ENCODE data around the gene SPOCK1. TPM values are rescaled to one million over a fixed set of nuclear protein-coding genes. Genes with fewer than 3 reads are reported as not detected.
"Not testable (repeated sequence)": the region's sequence is repeated elsewhere in the genome, so short reads cannot be mapped to it uniquely, and the experiment has no call there.

Gene SPOCK1
- total RNA-seq, 1 experiment from 2014 or later: 23.4 TPM

DNA sequence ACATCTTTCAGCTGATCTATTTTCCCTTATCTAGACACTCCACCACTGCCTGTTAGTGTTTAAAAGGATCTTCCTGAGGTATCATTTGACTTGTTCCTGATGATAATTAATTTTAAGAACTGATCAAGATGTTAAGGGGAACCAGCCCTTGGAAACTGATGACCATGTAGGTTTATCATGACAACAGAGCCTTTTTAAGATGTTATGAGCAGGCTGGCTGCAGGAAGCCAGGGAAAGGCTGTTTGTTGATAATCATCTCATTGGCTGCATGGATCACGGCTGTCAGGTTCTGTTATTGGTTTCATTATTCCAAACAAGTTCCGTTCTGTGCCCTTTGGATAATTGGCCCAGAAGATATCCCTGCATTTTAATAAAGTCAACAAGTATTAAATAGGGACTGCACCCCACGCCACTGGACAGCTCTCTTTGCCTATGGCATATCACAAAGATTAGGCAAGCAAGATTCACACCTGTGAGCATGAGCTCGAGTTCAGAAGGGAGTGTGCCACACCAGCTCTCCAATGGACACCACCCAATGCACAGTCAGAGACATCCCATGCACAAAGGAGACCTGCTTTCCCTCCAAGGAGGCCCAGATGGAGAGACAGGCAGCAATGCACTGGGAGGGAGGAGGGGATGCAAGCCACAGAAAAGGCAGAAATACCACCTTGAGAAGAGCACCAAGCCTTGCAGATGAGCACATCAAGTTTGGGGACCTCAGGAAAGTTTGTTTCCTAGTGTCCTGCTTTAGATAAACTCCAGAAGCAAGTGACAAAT, 88.7 kb downstream of the SPOCK1 start:
- in situ Hi-C loops (cut with HindIII; ENCODE audit: low pct_unique_long_range_greater_than_20kb, low sequenced_read_pairs): no loop called here
- DNase-seq (ENCODE audit: low read depth, low spot score): no peak

DNA sequence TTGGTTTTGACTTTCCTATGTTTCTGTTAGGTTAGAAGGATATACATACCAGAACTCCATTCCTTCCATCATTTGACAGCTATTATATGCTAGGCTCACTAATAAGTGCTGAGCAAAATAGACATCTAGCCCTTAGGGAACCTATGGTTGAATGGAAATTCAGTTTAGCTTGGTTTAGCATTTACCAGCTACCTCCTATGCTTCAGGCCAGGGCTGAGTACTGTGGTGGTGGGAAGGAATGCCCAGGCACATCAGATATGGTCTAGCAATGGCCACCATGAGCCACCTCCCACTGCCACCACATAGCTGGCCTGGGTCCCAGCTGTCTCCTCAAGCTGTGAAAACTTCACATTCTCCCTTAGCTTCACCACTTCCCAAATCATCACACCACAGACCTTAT, 89.4 kb downstream of the SPOCK1 start:
- in situ Hi-C loops (cut with HindIII; ENCODE audit: low pct_unique_long_range_greater_than_20kb, low sequenced_read_pairs): no loop called here
- DNase-seq (ENCODE audit: low read depth, low spot score): no peak

DNA sequence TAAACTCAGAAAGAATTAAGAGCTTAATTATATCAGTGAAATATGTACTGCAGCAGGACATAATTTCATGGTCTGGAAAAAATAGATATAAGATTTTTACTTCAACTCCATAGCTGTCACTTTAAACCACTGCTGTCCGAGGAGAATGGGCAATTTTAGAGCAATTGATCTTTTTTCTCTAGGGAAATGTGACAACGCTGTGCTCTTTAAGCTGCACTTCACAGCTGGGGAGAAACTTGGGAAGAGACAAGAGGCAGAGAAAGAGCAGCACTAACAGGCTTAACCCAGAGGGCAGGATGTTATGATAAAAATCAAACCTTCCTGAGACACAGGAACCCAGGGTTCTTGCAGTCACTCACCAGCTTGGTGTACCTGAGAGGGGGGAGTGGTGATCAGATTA, 92.0 kb downstream of the SPOCK1 start:
- in situ Hi-C loops (cut with HindIII; ENCODE audit: low pct_unique_long_range_greater_than_20kb, low sequenced_read_pairs): no loop called here
- no peak for DNase-seq (ENCODE audit: low read depth, low spot score)

DNA sequence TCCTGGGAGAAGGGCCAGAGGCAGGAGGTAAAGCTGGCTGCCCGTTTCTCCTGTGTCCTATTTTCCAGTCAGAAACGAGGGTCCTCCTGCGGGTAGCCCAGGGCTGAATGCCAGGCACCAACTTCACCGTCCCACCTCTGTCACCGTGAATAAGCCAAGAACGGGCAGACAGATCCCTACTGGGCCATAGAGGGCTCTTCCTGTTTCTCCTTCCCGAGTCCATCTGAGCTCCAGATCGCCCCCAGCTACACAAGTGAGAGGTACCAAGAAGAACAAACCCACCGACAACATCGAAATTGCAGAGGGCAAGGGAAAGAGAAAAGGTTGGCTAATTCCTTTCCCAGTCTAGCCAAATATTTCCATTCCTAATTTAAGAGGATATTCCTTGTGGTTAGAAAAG, 93.7 kb downstream of the SPOCK1 start:
- DNase-seq (ENCODE audit: low read depth, low spot score): no peak
- in situ Hi-C loops (cut with HindIII; ENCODE audit: low pct_unique_long_range_greater_than_20kb, low sequenced_read_pairs): no loop called here

DNA sequence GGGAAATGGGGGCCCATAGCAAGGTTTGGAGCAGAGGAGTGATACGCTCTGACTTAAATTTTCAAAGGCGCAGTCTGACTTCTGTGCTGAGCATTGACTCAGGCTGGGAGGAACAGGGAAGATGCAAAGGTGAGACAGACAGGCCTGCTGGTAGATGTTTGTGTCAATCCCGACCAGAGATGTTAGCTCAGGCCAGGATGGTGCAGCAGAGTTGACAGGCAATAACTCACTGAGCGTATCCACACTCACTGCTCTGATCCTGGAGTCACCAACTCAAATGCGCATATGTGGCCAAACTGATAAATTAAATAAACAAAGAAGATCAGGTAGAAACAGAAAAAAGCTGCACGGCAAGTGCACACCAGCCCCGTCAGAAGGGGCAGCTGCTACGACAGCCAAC, 95.3 kb downstream of the SPOCK1 start:
- DNase-seq (ENCODE audit: low read depth, low spot score): no peak
- in situ Hi-C loops (cut with HindIII; ENCODE audit: low pct_unique_long_range_greater_than_20kb, low sequenced_read_pairs): no loop called here

DNA sequence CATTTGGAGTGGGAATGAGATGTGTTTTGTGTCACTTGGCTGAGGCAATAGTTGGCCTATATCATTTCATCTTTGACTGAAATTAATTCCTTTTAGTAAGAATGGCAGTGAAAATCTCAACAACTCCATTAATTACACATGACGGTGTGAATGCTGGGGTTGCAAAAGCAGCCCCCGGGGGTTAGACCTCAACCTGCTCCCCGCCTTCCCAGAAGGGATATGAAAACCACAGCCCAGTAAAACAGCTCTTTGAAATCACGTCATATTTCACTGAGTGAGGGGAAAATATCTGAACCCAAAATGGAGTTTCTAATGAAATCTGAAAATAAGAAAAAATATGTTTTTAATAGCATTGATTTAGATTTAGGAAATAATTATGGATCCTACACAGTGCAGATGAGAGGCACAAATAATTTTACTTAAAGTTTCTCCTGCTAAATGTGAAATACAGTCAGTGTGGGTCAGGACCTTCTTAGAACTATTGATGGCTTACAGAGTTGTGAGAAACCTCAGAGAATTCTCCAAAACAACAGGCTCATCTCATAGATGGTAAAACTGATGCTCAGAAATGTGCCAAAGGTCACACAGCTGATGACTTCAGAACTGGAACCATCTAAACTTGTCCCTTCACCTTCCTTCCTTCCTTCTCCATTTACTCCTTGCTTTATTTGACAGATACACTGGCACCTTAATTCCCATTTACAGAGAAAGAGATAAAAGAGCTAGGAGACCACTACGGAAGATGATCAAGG, 96.5 kb downstream of the SPOCK1 start:
- in situ Hi-C loops (cut with HindIII; ENCODE audit: low pct_unique_long_range_greater_than_20kb, low sequenced_read_pairs): no loop called here
- DNase-seq (ENCODE audit: low read depth, low spot score): no peak

DNA sequence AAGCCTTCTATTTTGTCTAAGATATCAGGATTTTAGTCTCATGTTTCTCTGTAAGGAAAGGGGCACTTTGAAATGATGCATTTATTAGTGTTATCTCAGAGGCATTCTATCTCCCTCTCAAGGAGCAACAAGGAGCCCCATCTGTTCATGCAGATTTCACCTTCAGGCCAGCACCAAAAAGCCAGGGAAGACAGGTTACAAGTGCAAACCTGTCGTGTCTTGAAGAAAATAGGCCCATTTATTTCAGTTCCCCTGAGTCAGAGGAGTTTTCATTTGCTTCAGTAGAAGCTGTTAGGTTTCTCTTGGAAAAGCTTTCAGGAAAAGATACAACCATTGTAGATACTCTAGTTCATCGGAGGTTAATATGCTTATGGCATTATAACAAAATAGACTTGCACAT, 97.2 kb downstream of the SPOCK1 start:
- in situ Hi-C loops (cut with HindIII; ENCODE audit: low pct_unique_long_range_greater_than_20kb, low sequenced_read_pairs): no loop called here
- DNase-seq (ENCODE audit: low read depth, low spot score): no peak

DNA sequence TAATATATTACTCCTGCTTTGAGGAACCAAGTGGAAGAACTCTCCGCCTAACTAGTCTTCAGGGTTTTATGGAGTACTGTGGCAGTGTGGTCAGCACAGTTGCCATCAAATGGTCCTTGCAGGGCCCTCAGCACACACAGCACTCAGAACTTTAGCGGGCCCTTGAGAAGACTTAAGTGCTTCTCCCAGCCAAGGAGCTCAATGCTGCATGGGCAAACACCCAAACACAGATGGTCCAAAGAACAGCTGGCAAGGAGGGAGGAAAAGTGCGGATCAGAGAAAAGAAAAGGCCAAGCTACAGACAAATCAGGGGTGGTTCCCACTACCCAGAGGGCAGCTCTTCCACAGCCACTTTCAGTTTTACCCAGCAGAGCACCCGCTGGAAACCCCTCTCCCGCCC, 98.6 kb downstream of the SPOCK1 start:
- in situ Hi-C loops (cut with HindIII; ENCODE audit: low pct_unique_long_range_greater_than_20kb, low sequenced_read_pairs): no loop called here
- DNase-seq (ENCODE audit: low read depth, low spot score): no peak

DNA sequence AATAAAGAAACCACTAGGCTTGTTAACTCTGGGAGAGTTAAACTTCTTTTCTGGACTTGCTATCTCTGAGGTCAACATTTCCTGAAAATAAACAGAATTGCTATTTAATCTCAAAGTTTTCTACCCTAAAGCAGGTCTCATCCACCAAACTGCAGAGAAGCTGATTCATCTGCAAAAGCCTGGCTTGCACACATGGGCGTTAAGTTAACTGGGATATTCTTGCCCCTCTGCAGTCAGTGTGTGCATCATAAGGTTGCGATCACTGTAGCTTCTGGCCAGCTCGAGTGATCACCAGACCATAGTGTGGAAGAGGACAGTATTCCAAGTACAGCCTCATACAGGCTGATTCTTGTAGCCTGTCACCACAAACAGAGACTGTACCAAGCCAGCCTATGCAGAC, 99.2 kb downstream of the SPOCK1 start:
- in situ Hi-C loops (cut with HindIII; ENCODE audit: low pct_unique_long_range_greater_than_20kb, low sequenced_read_pairs): no loop called here
- no peak for DNase-seq (ENCODE audit: low read depth, low spot score)

DNA sequence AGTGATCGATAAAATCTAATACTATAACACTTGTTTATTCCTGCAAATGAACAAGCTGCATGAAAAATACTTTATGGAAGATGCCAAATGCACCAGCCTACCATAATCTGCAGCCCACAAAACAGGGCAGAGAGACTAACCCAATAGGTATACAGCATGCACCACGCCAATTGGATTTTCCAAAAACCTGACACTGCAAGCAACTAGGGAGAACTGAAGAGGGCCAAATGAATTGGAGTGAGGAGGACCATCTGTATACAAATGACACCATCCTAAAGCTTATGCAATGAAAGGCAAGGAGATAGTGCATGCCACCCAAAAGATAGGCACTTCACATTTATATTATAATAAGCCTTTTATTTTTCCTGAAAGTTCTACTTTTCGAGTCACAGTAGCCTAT, 100.4 kb downstream of the SPOCK1 start:
- in situ Hi-C loops (cut with HindIII; ENCODE audit: low pct_unique_long_range_greater_than_20kb, low sequenced_read_pairs): no loop called here
- no peak for DNase-seq (ENCODE audit: low read depth, low spot score)

DNA sequence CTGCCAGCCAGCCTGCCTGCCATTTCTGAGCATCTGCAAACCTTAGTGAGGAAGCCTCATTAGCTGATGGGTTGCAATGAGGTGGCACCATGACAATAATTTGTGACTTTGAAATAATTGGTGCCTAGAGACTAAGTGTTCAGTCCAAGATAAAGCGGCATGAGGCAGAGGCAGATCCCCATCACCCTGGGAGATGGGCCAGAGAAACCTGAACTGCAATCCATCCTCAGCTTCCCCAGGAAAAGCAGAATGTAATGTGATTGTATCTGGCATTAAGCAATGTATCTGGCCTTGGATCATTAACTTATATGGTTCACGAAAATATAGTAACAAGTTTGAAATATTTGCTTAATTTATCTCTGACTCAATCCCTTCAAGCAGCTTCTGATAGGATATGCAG, 101.0 kb downstream of the SPOCK1 start:
- in situ Hi-C loops (cut with HindIII; ENCODE audit: low pct_unique_long_range_greater_than_20kb, low sequenced_read_pairs): no loop called here
- no peak for DNase-seq (ENCODE audit: low read depth, low spot score)

DNA sequence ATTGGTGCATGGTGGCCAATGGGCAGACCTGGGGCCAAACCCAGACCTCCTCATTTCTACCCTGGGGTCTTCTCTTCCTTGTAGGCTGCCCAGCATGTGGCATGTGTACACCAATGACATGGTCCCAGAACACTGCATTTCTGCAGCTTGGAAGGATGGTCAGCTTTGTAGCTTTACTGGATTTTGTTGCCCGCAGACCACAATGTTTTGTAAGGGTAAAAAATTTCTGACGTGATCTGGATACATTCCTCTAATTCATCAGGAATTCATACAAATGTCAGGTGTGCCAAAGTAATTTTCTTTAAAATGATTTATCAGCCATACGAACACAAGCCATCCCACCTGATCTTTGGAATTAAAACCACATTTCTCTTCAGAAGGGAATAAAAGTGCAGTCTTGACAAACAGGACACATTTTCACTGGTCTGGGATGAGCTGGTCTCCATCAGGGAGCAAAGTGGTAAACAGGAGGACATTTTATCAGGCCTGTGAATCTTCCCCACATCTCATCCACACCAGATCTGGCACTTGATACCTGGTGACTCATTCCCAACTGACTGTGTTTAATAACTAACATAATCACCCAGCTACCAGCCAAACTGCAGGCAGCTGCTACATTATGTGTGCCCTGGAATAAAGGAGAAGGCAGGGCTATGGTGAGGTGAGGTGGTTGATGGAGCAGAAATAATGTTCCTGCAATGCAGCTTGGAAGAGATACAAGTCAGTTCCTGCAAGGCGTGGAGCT, 103.9 kb downstream of the SPOCK1 start:
- no peak for DNase-seq (ENCODE audit: low read depth, low spot score)
- in situ Hi-C loops (cut with HindIII; ENCODE audit: low pct_unique_long_range_greater_than_20kb, low sequenced_read_pairs): no loop called here

DNA sequence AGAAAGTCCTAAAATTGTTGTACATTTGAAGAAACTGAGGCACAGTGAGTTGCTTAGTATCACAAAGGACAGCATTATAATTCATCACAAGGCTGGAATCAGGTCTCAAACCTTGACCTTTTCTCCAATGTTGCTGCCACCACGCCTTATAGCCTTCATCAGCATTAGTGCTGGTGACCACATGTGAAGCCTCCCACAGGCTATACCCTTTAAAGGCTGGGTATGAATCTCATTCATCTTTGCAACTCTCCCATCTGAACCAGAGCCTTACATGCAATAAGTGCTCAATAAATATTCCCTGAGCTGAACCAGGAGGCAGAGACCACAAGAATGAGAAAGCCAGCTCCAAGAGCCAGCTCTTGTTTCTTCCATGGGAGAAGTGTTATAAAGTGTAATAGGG, 104.7 kb downstream of the SPOCK1 start:
- no peak for DNase-seq (ENCODE audit: low read depth, low spot score)
- in situ Hi-C loops (cut with HindIII; ENCODE audit: low pct_unique_long_range_greater_than_20kb, low sequenced_read_pairs): no loop called here

DNA sequence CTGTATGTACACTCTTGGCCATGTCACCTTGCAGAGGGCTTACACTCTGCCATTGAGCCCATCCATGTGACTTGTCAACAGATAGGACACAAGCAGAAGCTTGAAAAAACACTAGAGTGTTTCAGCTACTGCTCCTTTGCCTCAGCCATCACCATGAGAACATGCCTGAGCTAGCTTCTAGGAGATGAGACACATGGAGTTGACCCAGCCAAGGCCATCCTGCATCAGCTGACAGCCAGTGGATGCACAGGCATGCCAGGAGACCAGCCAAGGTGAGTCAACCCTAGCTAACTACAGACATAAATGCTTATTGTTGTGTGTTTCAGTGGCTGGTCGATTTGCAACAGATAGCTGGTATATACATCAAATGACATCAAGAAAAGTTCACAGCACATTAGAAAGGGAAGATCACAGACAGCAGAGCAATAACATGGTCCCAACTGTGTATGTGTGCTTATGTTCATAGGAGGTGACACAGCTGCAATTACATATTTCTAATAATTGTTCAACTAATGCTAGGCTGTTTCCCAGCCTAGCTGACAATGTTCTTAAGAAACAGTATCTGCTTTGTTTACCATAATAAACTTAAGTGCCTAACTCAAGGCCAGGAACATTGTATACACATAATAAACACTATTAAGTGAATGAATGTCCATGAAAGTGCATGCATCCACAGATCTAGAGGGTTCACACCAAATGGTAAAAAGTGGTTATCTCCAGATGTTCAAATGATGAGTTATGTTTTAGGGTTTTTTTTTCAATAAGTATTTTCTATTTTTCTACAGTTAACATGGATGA, 105.7 kb downstream of the SPOCK1 start:
- DNase-seq (ENCODE audit: low read depth, low spot score): no peak
- in situ Hi-C loops (cut with HindIII; ENCODE audit: low pct_unique_long_range_greater_than_20kb, low sequenced_read_pairs): no loop called here

DNA sequence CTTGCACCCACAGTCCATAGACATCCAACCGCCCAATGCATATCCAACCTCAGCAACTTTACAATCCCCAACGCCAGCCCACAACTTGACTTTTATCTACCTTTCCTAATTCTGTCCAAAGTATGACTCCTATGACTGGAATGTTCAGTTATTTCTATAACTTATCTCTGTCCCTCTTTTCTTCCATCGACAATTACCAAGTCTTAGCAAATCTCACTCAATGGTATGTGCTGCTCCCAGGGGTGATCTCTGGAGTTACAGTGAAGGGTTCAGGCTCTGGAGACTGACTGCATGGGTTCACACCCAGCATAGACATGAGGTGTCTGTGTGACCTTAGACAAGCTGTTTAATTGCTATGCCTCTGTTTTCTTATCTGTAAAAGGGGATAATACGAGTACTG, 106.9 kb downstream of the SPOCK1 start:
- in situ Hi-C loops (cut with HindIII; ENCODE audit: low pct_unique_long_range_greater_than_20kb, low sequenced_read_pairs): no loop called here
- no peak for DNase-seq (ENCODE audit: low read depth, low spot score)

DNA sequence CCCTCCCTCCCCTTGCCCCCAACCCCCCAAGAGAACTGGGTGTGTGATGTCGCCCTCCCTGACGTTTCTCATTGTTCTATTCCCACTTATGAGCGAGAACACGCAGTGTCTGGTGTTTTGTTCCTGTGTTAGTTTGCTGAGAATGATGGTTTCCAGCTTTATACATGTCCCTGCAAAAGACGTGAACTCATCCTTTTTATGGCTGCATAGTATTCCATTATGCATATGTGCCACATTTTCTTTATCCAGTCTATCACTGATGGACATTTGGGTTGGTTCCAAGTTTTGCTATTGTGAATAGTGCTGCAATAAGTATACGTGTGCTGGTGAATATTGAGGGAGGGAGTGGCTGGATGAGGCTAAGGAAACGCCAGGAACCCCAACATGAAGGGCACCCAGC, 108.1 kb downstream of the SPOCK1 start:
- in situ Hi-C loops (cut with HindIII; ENCODE audit: low pct_unique_long_range_greater_than_20kb, low sequenced_read_pairs); DNase-seq (ENCODE audit: low read depth, low spot score): not testable (repeated sequence)

DNA sequence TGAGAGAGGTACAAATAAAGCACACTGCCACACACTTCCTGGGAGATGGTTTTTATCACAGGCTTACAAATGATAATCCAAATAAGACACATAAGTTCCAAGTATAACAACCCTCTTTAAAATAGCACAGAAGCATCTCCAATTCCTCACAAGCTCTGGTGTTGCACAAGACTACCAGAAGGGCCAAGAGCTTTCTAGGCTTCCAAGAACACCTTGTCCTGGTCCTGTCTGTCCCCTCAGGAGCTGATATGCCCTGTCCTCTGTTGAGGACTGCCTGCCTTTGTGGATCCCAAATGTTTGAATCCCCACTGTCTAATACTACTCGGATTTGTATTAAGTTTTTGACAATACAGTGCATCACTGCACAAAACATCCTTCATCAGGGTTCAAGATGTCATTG, 110.1 kb downstream of the SPOCK1 start:
- in situ Hi-C loops (cut with HindIII; ENCODE audit: low pct_unique_long_range_greater_than_20kb, low sequenced_read_pairs): no loop called here
- no peak for DNase-seq (ENCODE audit: low read depth, low spot score)

DNA sequence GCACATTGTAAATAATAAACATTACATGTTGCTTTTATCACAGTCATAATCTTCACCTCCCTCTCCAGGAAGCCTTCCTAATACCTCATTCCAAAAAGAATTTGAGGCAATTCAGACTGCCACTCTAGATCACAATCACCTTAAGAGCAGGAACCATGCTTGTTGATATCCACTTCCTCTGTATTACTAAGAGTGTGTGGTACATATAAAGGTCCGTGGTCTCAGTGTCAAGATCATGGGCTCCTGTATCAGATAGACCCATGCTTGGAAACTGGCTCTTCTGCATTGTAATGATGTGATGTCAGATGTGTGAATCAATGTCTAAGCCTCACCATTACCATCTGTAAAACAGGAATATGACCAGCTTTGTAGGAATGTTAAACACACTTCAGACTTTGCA, 114.1 kb downstream of the SPOCK1 start:
- in situ Hi-C loops (cut with HindIII; ENCODE audit: low pct_unique_long_range_greater_than_20kb, low sequenced_read_pairs): no loop called here
- no peak for DNase-seq (ENCODE audit: low read depth, low spot score)

Data from SK-MEL-5 (cell line).